Astrocyte (in vitro differentiated cells and primary cell): ENCODE measurements around the gene LAMA4. TPM values are rescaled to one million over a fixed set of nuclear protein-coding genes. Genes with fewer than 3 reads are reported as not detected.

Experiments used
- DNase-seq: peaks from one replicate; pipeline ENCODE4 v3.0.0-alpha.2; 2010; ENCODE audit warnings: low read depth
- FAIRE-seq: peaks from 2 replicates; lab custom pipeline; 2011; peaks lifted over from hg19 to GRCh38; lab: Jason Lieb, UNC
- H2AFZ ChIP-seq: 2 replicates; pipeline ENCODE4 v1.6.0; 2012; ENCODE audit warnings: low read depth, low read length, inconsistent platforms
- H3K27ac ChIP-seq: 2 replicates; pipeline ENCODE4 v1.5.1; 2011; ENCODE audit warnings: low read depth, low read length, inconsistent platforms
- H3K27me3 ChIP-seq: 2 replicates; pipeline ENCODE4 v1.6.0; 2011; ENCODE audit warnings: low read length, inconsistent platforms; ENCODE audit not compliant: insufficient read depth
- H3K36me3 ChIP-seq: 2 replicates; pipeline ENCODE4 v1.5.1; 2011; ENCODE audit warnings: low read length, inconsistent platforms; ENCODE audit not compliant: insufficient read depth
- H3K4me1 ChIP-seq: 2 replicates; pipeline ENCODE4 v1.5.1; 2011; ENCODE audit warnings: low read length, inconsistent platforms; ENCODE audit not compliant: insufficient read depth
- H3K4me2 ChIP-seq: 2 replicates; pipeline ENCODE4 v1.6.0; 2012; ENCODE audit warnings: low read length, inconsistent platforms
- H3K4me3 ChIP-seq: 2 replicates; pipeline ENCODE4 v1.5.1; 2011; ENCODE audit warnings: low read depth, mild to moderate bottlenecking, low read length, inconsistent platforms; ENCODE audit not compliant: insufficient read depth
- H3K79me2 ChIP-seq: 2 replicates; pipeline ENCODE4 v1.6.0; 2012; ENCODE audit warnings: mild to moderate bottlenecking, low read length, inconsistent platforms; ENCODE audit not compliant: insufficient read depth
- H3K9ac ChIP-seq: 2 replicates; pipeline ENCODE4 v1.6.0; 2012; ENCODE audit warnings: mild to moderate bottlenecking, low read length, inconsistent platforms
- H3K9me3 ChIP-seq: 2 replicates; pipeline ENCODE4 v1.5.1; 2012; ENCODE audit warnings: low read depth, mild to moderate bottlenecking, low read length, inconsistent platforms; ENCODE audit not compliant: insufficient read depth
- H4K20me1 ChIP-seq: 2 replicates; pipeline ENCODE4 v1.6.0; 2012; ENCODE audit warnings: low read length, inconsistent platforms; ENCODE audit not compliant: insufficient read depth
- H3K27ac Mint-ChIP-seq: one replicate; pipeline ENCODE4 v1.8.0; 2021; ENCODE audit warnings: mild to moderate bottlenecking, mixed read lengths; ENCODE audit not compliant: unreplicated experiment
- H3K27me3 Mint-ChIP-seq: one replicate; pipeline ENCODE4 v1.8.0; 2021; ENCODE audit warnings: low read depth, mixed read lengths; ENCODE audit not compliant: unreplicated experiment
- H3K36me3 Mint-ChIP-seq: one replicate; pipeline ENCODE4 v1.8.0; 2021; ENCODE audit warnings: low read depth, mixed read lengths; ENCODE audit not compliant: unreplicated experiment
- H3K4me1 Mint-ChIP-seq: one replicate; pipeline ENCODE4 v1.8.0; 2021; ENCODE audit warnings: low read depth, mixed read lengths; ENCODE audit not compliant: unreplicated experiment
- H3K4me3 Mint-ChIP-seq: one replicate; pipeline ENCODE4 v1.8.0; 2021; ENCODE audit warnings: mild to moderate bottlenecking, moderate library complexity, mixed read lengths; ENCODE audit not compliant: unreplicated experiment
- H3K9me3 Mint-ChIP-seq: one replicate; pipeline ENCODE4 v1.8.0; 2021; ENCODE audit warnings: mild to moderate bottlenecking, mixed read lengths; ENCODE audit not compliant: unreplicated experiment
- CTCF ChIP-seq: IDR thresholded peaks from 2 replicates; pipeline ENCODE4 v1.5.1; 2011; ENCODE audit warnings: low read depth, mild to moderate bottlenecking, inconsistent platforms, low read length, moderate library complexity; ENCODE audit not compliant: insufficient read depth
- EZH2 ChIP-seq: IDR thresholded peaks from 2 replicates; pipeline ENCODE4 v1.6.1; 2012; ENCODE audit warnings: mild to moderate bottlenecking, low read length, inconsistent platforms; ENCODE audit not compliant: insufficient read depth
- total RNA-seq: library from RNA; stranded (reverse); gene quantifications from 2 replicates; pipeline ENCODE4 v1.2.1, GENCODE V29; 2021

The LAMA4 gene
- total RNA-seq, 1 donor from 2014 or later: 2.0 TPM

GRCh38 chr6:112196306-112196705 is 58.1 kb downstream of the LAMA4 start:
- H3K4me1 ChIP-seq: no peaks in the 10 kb centered on the region
- H3K9me3 Mint-ChIP-seq: no peaks in the 10 kb centered on the region
- H3K4me2 ChIP-seq: no peak overlapping the region
- DNase-seq: no peak
- H3K27me3 Mint-ChIP-seq: peaks cover 5% of the 10 kb centered on the region
- no peaks in the 10 kb centered on the region for H3K36me3 ChIP-seq
- H3K27ac Mint-ChIP-seq: no peak overlapping the region
- H3K4me1 Mint-ChIP-seq: no peaks in the 10 kb centered on the region
- no peak for FAIRE-seq
- no peaks in the 10 kb centered on the region for H3K9me3 ChIP-seq
- no peaks in the 10 kb centered on the region for H4K20me1 ChIP-seq
- no peaks in the 10 kb centered on the region for H3K27me3 ChIP-seq
- no peak for TF ChIP-seq CTCF
- TF ChIP-seq EZH2: no peak
- no peak overlapping the region for H3K9ac ChIP-seq
- H2AFZ ChIP-seq: no peak overlapping the region
- no peaks in the 10 kb centered on the region for H3K79me2 ChIP-seq
- H3K36me3 Mint-ChIP-seq: no peaks in the 10 kb centered on the region
- no peak overlapping the region for H3K4me3 ChIP-seq
- H3K27ac ChIP-seq: no peak overlapping the region
- no peak overlapping the region for H3K4me3 Mint-ChIP-seq

- FAIRE-seq (no peak), DNase-seq (no peak)
- Mint-ChIP-seq H3K27ac (no peak overlapping the region), H3K27me3 (peaks cover 5% of the 10 kb centered on the region), H3K36me3 (no peaks in the 10 kb centered on the region), H3K4me3 (no peak overlapping the region), H3K9me3 (no peaks in the 10 kb centered on the region), H3K4me1 (no peaks in the 10 kb centered on the region)
- H3K4me3 ChIP-seq: no peak overlapping the region
- H3K27me3 ChIP-seq: no peaks in the 10 kb centered on the region
- no peak overlapping the region for H2AFZ ChIP-seq
- H3K9ac ChIP-seq: no peak overlapping the region
- no peaks in the 10 kb centered on the region for H4K20me1 ChIP-seq
- no peak overlapping the region for H3K4me2 ChIP-seq
- H3K36me3 ChIP-seq: no peaks in the 10 kb centered on the region
- no peaks in the 10 kb centered on the region for H3K4me1 ChIP-seq
- no peaks in the 10 kb centered on the region for H3K9me3 ChIP-seq
- H3K79me2 ChIP-seq: no peaks in the 10 kb centered on the region
- H3K27ac ChIP-seq: no peak overlapping the region
- no peak for TF ChIP-seq EZH2
- no peak for TF ChIP-seq CTCF
Observed at GRCh38 chr6:112195166-112195565, 59.2 kb downstream of the LAMA4 start.

- Mint-ChIP-seq H3K27ac (no peak overlapping the region), H3K27me3 (peaks cover 5% of the 10 kb centered on the region), H3K4me1 (no peaks in the 10 kb centered on the region), H3K4me3 (no peak overlapping the region), H3K9me3 (no peaks in the 10 kb centered on the region), H3K36me3 (no peaks in the 10 kb centered on the region)
- no peak overlapping the region for H3K27ac ChIP-seq
- no peaks in the 10 kb centered on the region for H3K36me3 ChIP-seq
- H2AFZ ChIP-seq: no peak overlapping the region
- H3K4me1 ChIP-seq: peaks cover 1% of the 10 kb centered on the region
- no peak for TF ChIP-seq EZH2
- no peak for TF ChIP-seq CTCF
- H3K27me3 ChIP-seq: no peaks in the 10 kb centered on the region
- H3K9me3 ChIP-seq: no peaks in the 10 kb centered on the region
- no peak overlapping the region for H3K4me3 ChIP-seq
- no peak overlapping the region for H3K4me2 ChIP-seq
- no peaks in the 10 kb centered on the region for H4K20me1 ChIP-seq
- FAIRE-seq (no peak), DNase-seq (no peak)
- no peak overlapping the region for H3K9ac ChIP-seq
- H3K79me2 ChIP-seq: no peaks in the 10 kb centered on the region
Observed at GRCh38 chr6:112194511-112194910, 59.9 kb downstream of the LAMA4 start.
